Measurements from ENCODE around the gene NLRP5. TPM values are rescaled to one million over a fixed set of nuclear protein-coding genes. Genes with fewer than 3 reads are reported as not detected.

Gene NLRP5
- total RNA-seq, 2 experiments from 2014 or later, result not detected

DNA sequence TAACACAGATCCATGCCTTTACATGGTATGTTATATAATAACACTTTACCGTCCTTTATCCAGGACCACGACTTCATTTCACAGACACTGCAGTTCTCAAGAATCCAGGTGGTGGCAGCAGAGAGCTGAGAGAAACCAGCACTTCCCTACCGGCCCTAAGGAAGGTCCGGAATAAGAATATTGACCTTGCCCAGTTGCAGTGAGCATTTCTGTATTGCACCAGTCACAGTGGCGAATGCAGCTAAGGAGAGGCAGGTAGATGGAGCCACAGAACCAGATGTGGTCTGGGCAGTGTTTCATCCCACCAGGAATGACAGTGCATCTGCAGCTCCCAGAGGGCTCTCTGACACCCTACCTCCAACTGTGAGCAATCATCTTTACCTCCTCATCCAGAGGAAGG is 89.9 kb downstream of the NLRP5 start:
- POLR2A ChIA-PET, result no interaction called here
- Mint-ChIP-seq H3K27ac (no peak overlapping the region), H3K4me3 (no peak overlapping the region), H3K36me3 (ENCODE audit: low read depth) (no peaks in the 10 kb centered on the region), H3K4me1 (ENCODE audit: low read depth) (peaks cover 9% of the 10 kb centered on the region), H3K9me3 (no peaks in the 10 kb centered on the region), H3K27me3 (peaks cover 9% of the 10 kb centered on the region)
- DNase-seq (peak; percentile 60), ATAC-seq (no peak)
- intact Hi-C loops (cut with micrococcal nuclease), result no loop called here
- CTCF ChIA-PET, result interaction anchor here (0.6 to 2.7 kb wide), 16 partner anchors 9 to 1415 kb away, joined by 3 to 31 read pairs (median 4); no protein-coding TSS in a partner anchor
- TF ChIP-seq, protein P1, sequence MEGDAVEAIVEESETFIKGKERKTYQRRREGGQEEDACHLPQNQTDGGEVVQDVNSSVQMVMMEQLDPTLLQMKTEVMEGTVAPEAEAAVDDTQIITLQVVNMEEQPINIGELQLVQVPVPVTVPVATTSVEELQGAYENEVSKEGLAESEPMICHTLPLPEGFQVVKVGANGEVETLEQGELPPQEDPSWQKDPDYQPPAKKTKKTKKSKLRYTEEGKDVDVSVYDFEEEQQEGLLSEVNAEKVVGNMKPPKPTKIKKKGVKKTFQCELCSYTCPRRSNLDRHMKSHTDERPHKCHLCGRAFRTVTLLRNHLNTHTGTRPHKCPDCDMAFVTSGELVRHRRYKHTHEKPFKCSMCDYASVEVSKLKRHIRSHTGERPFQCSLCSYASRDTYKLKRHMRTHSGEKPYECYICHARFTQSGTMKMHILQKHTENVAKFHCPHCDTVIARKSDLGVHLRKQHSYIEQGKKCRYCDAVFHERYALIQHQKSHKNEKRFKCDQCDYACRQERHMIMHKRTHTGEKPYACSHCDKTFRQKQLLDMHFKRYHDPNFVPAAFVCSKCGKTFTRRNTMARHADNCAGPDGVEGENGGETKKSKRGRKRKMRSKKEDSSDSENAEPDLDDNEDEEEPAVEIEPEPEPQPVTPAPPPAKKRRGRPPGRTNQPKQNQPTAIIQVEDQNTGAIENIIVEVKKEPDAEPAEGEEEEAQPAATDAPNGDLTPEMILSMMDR (IDR thresholded peaks at IDR 0.05), result peak; percentile 85

- intact Hi-C loops (cut with micrococcal nuclease), result no loop called here
- Mint-ChIP-seq H3K27me3 (peaks cover 13% of the 10 kb centered on the region), H3K36me3 (ENCODE audit: low read depth) (no peaks in the 10 kb centered on the region), H3K4me1 (ENCODE audit: low read depth) (peaks cover 10% of the 10 kb centered on the region), H3K27ac (no peak overlapping the region), H3K4me3 (no peak overlapping the region), H3K9me3 (no peaks in the 10 kb centered on the region)
- POLR2A ChIA-PET, result no interaction called here
- CTCF ChIA-PET, result interaction anchor here (1.0 to 3.1 kb wide), 7 partner anchors 13 to 269 kb away, joined by 3 to 24 read pairs (median 5); no protein-coding TSS in a partner anchor
- TF ChIP-seq, protein P1 (IDR thresholded peaks at IDR 0.05), result no peak
- no peak for ATAC-seq
- DNase-seq, result no peak
Observed at GRCh38 chr19:56079609-56080008, 93.0 kb downstream of the NLRP5 start.

GRCh38 chr19:56080669-56081401 is 94.3 kb downstream of the NLRP5 start:
- Mint-ChIP-seq H3K36me3 (ENCODE audit: low read depth) (no peaks in the 10 kb centered on the region), H3K27ac (no peak overlapping the region), H3K9me3 (no peaks in the 10 kb centered on the region), H3K27me3 (peaks cover 13% of the 10 kb centered on the region), H3K4me3 (peak overlapping the region; percentile 48), H3K4me1 (ENCODE audit: low read depth) (peaks cover 10% of the 10 kb centered on the region)
- DNase-seq, result peak; percentile 90
- peak; percentile 86 for ATAC-seq
- ChIA-PET POLR2A (interaction anchor here (0.9 kb wide), 1 partner anchor 29 kb away, joined by 3 read pairs; no protein-coding TSS in a partner anchor), CTCF (interaction anchor here (0.6 to 3.1 kb wide), 18 partner anchors 8 to 349 kb away, joined by 3 to 24 read pairs (median 5); no protein-coding TSS in a partner anchor)
- intact Hi-C loops (cut with micrococcal nuclease), result no loop called here
- TF ChIP-seq, protein P1 (IDR thresholded peaks at IDR 0.05), result peak; percentile 23

DNA sequence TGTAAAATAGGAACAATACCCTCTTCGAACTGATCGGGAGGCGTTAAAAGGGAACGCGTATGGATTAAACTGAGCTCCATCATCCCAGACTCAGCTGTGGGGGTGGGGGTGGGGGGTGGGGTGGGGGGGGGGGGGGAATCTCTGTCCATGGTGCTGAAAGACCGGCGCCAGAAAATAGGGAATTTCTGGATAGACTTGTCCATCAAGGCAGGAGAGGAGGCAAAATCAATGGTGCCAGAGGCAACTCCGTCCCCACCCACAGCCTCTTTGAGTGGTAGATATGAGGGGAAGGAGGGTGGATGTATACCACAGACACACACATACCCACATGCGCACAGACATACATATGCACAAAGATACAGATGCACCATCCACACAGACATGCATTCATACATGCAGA is 97.1 kb downstream of the NLRP5 start:
- peaks cover 13% of the 10 kb centered on the region for H3K27me3 Mint-ChIP-seq
- H3K4me1 Mint-ChIP-seq (ENCODE audit: low read depth), result peaks cover 10% of the 10 kb centered on the region
- peaks cover 1% of the 10 kb centered on the region for H3K36me3 Mint-ChIP-seq (ENCODE audit: low read depth)
- no peak for DNase-seq
- intact Hi-C loops (cut with micrococcal nuclease), result no loop called here
- H3K27ac Mint-ChIP-seq, result no peak overlapping the region
- H3K9me3 Mint-ChIP-seq, result no peaks in the 10 kb centered on the region
- ATAC-seq, result no peak
- H3K4me3 Mint-ChIP-seq, result no peak overlapping the region
- CTCF ChIA-PET, result interaction anchor here (1.0 kb wide), 1 partner anchor 17 kb away, joined by 4 read pairs; no protein-coding TSS in a partner anchor
- TF ChIP-seq, protein P1 (IDR thresholded peaks at IDR 0.05), result no peak
- POLR2A ChIA-PET, result no interaction called here

Measured in activated CD8-positive, alpha-beta T cell treated with anti-CD3 and anti-CD28 coated beads for 36 hours (primary cell).